HG02610 (cell line): Measurements from ENCODE around the gene ZNF684.
"Not testable (repeated sequence)": the region's sequence is repeated elsewhere in the genome, so short reads cannot be mapped to it uniquely, and the experiment has no call there.

ENCODE experiments used
- ATAC-seq: cut with Tn5 transposase; IDR thresholded peaks from one replicate; pipeline ENCODE4 v1.9.1; 2021; ENCODE audit warnings: mild to moderate bottlenecking, moderate library complexity; ENCODE audit not compliant: unreplicated experiment

The ZNF684 gene

GRCh38 chr1:40567825-40568224, 36.4 kb downstream of the ZNF684 start:
- no peak for ATAC-seq

GRCh38 chr1:40574805-40575204, 43.4 kb downstream of the ZNF684 start:
- not testable (repeated sequence) for ATAC-seq

- no peak for ATAC-seq
Observed at GRCh38 chr1:40575336-40575735, 43.9 kb downstream of the ZNF684 start.

GRCh38 chr1:40582116-40582515, 50.7 kb downstream of the ZNF684 start:
- no peak for ATAC-seq

GRCh38 chr1:40583980-40584379, 52.5 kb downstream of the ZNF684 start:
- no peak for ATAC-seq

GRCh38 chr1:40588586-40588985, 57.1 kb downstream of the ZNF684 start:
- ATAC-seq, result no peak

- no peak for ATAC-seq
Observed at GRCh38 chr1:40592107-40592803, 60.8 kb downstream of the ZNF684 start.

- ATAC-seq, result no peak
Observed at GRCh38 chr1:40593449-40594186, 62.2 kb downstream of the ZNF684 start.

GRCh38 chr1:40594187-40594531, 62.7 kb downstream of the ZNF684 start:
- no peak for ATAC-seq

GRCh38 chr1:40595623-40596022, 64.2 kb downstream of the ZNF684 start:
- no peak for ATAC-seq
